Left cardiac atrium (tissue), 4 donors: ENCODE measurements around the gene EXOC1L. TPM values are rescaled to one million over a fixed set of nuclear protein-coding genes. Genes with fewer than 3 reads are reported as not detected.
A peak's percentile ranks its signal among the peaks of the same experiment; 100 is the strongest.

ENCODE experiments used
- ATAC-seq, 2 donors: fragments of 200-7000 bp; cut with Tn5 transposase; one replicate each; pipeline ENCODE4 v1.9.1; 2020; ENCODE audit warnings: mild to moderate bottlenecking in 2 of 2, moderate library complexity in 2 of 2
- DNase-seq: peaks from one replicate; pipeline ENCODE4 v3.0.0-alpha.2; 2020
- intact Hi-C, 2 donors: fragments of 100-400 bp; cut with DNase I; formaldehyde crosslinking; loops; one replicate each; pipeline versions ENCODE4 v1.14.1 to v1.15.1; 2022 to 2023
- long read RNA-seq: library from polyadenylated mRNA; unstranded; transcript quantifications from one replicate; pipeline ENCODE4 v2.0.0, GENCODE V29; 2021
- total RNA-seq, 2 donors: library from RNA; stranded (reverse); fragmentation: NEBNext Ultra II Directional; extraction: Animal tissue kit (Norgen Biotek cat#: 25700); gene quantifications; one replicate each; pipeline ENCODE4 v1.2.1, GENCODE V29; 2021
- donor health status: DM: no; HTN: yes; CAD: no.
- donor health status: DM: no; HTN: yes; CAD: no; lungs with severe emphysema.
- donor health status: DM: yes; HTN: yes; CAD: no.
- donor health status: Dilated cardiomyopathy.

The EXOC1L gene, protein sequence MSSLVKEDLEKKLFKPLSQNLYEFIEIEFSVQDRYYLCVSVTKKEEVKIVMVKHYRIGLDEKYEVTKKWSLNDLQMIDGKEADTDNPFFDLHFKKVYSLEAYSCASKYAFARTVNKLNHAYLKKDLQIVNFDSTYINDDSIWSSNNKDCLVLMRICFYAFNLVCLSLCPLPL
- not detected for total RNA-seq
- long read RNA-seq: 0 reads

DNA sequence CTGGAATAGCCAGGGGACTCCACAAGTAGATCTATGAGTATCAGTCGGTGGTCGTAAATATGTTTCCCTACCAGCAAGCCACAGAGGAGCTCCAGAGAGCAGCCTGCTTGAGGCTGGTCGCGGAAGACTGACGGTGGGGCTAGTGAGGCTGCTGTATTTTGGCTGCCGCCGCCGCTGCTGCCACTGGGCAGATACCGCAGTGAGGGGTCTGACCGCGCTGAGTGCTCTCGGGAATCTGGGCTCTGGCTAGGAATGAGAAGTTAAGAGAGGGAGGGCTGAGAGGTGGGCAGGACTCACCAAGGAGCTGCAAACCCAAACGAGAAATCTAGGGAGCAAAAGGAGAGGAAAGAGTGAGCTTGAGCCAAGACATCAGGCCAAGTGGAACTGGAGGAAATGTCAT is at the start of gene EXOC1L:
Gene EXOC1L, plus strand, starts transcription at position 157 of the 400 bp plus-strand sequence. Its CDS starts 237 bp downstream, at position 394.
- DNase-seq: peak; percentile 32
- peak; percentile 65 to 72 for ATAC-seq
- intact Hi-C loops: no loop called here

DNA sequence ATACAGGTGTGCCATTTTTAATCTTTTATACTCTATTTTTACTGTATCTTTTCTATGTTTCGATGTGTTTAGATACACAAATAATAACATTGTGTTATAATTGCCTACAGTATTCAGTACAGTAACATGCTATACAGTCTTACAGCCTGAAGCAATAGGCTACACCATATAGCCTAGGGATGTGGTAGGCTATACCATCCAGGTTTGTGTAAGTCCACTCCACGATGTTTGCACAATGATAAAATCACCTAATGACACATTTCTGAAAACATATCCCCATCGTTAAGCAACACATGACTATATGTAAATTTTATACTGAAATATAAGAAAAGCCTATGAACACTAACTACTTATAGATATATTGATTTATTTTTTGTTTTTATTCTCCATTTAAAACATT is 48.9 kb upstream of the EXOC1L start:
- no peak for ATAC-seq
- intact Hi-C loops: no loop called here
- no peak for DNase-seq

DNA sequence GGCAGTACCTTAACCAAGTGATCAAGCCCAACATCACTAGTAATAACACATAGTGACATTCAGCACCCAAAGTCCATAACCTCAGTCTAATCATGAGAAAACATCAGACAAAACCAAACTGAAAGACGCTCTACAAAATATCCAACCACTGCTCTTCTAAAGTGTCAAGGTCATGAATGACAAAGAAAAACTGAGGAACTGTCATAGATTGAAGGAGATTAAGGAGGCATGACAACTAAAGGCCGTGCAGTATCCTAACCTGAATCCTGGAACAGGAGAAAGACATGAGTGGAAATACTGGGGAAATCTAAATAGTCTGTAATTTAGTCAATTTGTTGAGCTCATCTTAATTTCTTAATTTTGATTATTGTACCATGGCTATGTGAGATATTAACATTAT is 38.2 kb upstream of the EXOC1L start:
- DNase-seq (no peak), ATAC-seq (no peak)
- intact Hi-C loops: no loop called here

DNA sequence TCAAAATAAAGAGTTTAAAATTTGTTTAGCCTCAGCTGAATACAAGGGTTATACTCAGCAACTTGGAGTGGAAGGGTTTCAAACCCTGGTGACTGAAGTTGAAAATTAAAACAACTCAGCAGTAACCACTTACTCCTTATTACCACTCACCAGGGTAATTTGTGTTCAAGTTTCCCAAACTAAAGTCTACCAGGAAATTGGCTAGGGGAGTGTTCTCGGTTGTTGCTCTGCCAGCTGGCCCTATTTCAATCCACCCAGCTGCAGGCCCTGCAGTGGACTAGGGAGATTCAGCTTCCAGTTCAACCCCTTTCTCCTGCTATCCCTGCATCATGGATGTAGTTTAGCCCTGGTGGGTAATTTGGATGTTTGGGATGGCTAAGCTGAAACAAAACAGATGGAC is 37.8 kb upstream of the EXOC1L start:
- intact Hi-C loops: no loop called here
- DNase-seq: no peak

DNA sequence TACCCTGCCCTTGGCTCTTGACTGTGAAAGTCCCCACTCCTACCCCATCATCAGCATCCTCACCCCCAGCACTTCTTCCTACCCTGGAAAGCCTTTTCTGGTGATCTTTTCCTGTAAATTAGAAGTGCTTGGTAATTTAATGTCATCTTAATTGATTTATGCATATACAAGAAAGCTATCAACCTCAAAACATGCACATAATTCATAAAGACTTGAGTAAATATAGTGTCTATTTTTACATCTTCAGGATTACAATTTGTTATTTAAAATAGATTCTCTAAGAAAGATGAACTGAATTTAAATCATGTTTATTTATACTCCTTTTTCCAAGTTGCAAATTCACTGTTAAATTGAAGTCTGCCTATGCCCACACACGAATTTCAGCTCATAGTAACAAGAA is 36.0 kb upstream of the EXOC1L start:
- DNase-seq: no peak
- intact Hi-C loops: no loop called here
- no peak for ATAC-seq

More for the DNA sequence above, 37.8 kb upstream of the EXOC1L start:
- no peak for ATAC-seq

DNA sequence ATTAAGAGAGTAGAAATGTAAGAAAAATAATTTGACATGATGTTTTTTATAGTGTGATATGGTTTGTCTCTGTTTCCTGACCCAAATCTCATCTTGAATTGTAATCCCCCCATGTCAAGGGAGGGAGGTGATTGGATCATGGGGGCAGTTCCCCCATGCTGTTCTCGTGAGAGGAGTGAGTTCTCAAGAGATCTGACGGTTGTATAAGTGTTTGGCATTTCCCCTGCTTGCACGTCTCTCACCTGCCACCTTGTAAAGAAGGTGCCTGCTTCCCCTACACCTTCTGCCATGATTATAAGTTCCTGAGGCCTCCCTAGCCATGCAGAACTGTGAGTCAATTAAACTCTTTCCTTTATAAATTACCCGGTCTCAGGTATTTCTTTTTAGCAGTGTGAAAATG is 34.8 kb upstream of the EXOC1L start:
- DNase-seq (no peak), ATAC-seq (no peak)
- intact Hi-C loops: no loop called here

DNA sequence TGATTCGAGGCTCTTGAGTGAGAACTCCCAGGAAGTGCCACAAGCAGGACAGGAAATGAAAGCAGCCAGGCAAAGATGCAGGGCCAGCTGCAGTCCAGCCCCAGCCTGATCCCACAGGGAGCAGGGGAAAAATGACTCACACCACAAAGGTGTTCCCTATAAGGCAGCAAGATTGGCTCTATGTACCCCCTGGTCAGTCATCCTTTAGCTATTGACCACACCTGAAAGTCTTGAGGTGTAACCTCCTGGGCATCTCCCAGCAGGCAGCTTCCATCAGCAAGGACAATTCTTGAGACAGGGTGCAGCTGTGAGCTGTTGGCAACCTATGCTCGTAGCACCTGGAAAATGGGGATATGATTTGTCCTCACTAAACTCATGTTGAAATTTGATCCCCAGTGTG is 27.9 kb upstream of the EXOC1L start:
- ATAC-seq (no peak), DNase-seq (no peak)
- intact Hi-C loops: no loop called here

DNA sequence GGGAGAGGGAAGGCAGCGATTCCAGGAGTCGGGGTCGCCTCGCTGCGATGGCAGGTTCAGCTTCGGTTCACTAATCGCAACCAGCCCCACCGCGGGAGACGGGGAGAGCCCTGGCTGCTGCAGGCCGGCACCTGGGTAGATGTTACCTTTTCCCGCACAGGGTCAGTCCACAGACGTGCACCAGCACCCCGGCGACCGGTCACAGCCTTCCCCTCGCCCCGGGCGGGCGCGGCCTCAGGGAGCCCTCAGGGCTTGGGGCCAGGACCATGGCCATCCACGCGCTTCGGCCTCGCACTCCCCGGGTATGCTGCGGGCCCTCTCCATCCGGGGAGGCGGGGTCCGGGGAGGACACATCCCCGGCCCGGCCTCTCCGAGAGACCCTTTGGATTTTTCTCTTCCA is 26.1 kb upstream of the EXOC1L start:
- DNase-seq (no peak), ATAC-seq (no peak)
- intact Hi-C loops: no loop called here

DNA sequence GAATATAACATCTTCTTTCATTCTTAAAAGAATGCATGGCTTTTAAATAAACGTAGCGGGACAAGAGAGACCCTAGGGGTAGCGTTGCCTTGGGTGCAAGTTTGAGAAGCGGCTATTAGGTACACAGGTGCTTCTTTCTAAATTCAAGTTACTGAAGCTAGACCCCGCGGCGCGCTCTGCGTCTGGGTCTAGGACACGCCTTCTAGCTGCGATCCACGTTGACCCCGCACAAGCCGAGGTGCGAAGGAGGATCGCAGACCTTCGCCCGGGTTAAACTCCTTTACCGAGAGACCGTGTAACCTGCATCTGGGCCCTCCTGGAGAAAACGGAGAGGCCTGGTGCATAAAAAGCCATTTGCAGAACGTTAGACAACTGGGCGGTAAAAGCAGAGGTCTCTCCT is 25.5 kb upstream of the EXOC1L start:
- ATAC-seq (no peak), DNase-seq (no peak)
- intact Hi-C loops: no loop called here

DNA sequence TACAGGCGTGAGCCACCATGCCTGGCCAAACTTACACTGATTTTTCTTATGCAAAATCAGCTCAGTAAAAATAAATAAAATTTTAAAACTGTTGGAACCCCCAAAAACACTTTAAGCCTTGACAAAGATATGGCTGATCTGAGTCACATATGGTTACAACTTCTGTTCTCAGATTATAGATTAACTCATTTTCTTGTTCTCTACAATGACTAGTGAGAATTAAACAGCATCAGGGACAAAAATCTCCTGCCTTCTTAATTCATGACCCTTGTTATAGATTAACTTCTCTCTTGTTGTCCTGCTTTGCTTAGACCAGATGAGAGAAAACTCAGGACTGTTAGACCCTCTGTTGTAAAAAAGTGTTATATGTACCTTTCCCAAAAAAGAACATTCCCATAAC is 24.2 kb upstream of the EXOC1L start:
- DNase-seq (no peak), ATAC-seq (no peak)
- intact Hi-C loops: no loop called here

DNA sequence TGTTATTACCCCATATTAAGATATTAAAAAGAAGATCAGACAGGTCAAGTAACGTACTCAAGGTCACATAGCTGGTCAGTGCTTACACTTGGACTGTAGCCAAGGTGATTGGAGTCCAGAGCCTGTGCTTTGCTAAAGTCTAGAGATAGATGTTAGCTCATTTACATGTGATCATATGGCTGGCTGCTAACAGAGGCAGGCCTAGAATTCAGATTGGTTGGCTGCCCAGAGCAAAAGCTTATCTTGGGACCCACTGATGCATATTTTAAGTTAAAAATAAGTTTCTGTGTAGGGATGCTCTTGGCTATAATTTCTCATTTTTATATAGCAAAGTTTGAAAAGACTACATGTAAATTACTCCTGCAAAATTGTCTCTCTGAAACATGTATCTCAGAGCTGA is 18.1 kb upstream of the EXOC1L start:
- ATAC-seq: no peak
- DNase-seq: no peak
- intact Hi-C loops: no loop called here

DNA sequence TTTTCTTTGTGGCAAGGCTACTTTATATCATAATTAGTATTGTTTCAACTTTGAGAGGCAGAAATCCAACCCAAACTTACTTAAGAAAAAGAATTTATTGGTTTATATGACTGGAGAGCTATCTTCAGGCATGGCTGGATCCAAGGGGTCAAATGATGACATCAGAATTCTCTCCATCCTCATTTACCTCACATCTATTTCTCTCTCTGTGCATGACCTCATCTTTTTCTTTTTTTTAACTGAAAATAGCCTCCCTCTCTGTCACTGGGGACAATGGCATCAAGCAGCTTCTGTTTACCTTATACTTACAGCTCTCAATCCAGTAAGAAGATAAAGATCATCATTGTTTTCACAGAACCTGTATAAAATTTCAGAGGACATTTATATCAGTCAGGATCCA is 12.0 kb upstream of the EXOC1L start:
- no peak for ATAC-seq
- DNase-seq: no peak
- intact Hi-C loops: no loop called here

DNA sequence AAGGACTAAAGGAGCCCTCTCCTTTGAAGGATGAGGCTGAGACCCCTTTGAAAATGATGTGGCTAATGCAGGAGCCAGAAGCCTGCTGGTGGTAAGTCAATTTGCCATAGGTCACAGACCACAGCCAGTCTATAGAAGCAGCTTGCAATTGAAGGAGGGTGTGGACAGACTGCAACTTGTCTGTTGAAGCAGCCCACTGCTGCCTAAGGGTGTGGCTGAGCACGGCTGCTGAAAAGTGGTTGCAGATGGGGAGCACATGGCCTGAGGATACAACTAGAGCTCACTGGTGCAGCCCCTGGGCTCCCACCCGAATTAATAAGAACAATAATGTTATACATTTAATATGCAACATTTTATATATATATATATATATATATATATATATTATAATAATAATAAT is 11.4 kb upstream of the EXOC1L start:
- ATAC-seq (no peak), DNase-seq (no peak)
- intact Hi-C loops: no loop called here

DNA sequence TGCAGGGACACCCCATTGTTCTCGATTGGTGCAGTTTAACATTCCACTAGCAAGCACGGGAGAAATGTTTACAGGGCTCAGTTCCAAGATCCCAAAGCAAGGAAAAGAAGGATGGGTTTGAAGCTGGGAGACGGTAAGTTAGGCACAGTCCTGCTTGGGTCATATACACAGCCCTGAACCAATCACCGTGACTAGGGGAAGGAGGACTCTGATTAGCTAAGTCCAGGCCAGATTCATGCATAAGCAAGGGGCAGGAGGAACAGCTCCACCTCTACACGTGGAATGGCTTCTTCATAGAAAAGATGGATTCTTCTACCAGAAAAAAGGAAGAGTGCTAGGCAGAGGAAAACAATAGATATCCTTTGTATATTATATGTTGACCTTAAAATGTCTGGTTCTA is 11.0 kb upstream of the EXOC1L start:
- ATAC-seq: no peak
- intact Hi-C loops: no loop called here

DNA sequence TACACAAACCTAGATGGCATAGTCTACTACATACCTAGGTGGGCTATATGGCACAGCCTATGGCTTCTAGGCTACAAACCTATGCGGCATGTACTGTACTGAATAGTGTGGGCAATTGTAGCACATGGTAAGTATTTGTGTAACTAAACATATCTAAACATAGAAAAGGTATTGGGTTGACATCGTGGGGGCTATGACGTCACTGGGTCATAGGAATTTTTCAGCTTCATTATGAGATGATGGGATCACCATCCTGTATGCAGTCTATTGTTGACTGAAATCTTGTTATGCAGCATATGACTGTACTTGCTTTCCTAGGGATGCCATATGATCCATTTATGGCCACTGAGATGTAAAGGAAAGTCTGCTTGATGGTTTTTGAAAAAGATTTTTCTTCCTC is 1.9 kb upstream of the EXOC1L start:
- intact Hi-C loops: no loop called here
- ATAC-seq (no peak), DNase-seq (no peak)

More for the DNA sequence above, 11.0 kb upstream of the EXOC1L start:
- no peak for DNase-seq

DNA sequence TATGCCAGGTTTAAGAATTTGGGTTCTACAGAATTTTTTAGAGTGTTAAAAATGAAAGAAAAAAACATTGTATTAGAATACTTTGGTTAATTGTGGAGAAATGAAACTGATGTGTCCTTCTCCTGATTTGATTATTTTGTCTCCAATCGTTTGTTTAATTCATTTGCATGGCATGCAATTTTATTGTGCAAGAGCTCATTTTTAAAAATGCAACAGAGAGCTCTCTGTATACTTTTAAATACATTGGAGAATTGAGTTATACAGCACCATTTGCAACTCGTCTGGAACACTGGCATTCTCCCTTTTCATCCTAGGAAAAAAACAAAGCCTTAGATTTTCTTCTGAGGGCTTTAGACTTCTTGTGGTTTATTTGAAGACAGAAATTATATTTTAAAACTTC is 689 bp downstream of the EXOC1L start:
- no peak for DNase-seq
- intact Hi-C loops: no loop called here
- ATAC-seq: no peak

DNA sequence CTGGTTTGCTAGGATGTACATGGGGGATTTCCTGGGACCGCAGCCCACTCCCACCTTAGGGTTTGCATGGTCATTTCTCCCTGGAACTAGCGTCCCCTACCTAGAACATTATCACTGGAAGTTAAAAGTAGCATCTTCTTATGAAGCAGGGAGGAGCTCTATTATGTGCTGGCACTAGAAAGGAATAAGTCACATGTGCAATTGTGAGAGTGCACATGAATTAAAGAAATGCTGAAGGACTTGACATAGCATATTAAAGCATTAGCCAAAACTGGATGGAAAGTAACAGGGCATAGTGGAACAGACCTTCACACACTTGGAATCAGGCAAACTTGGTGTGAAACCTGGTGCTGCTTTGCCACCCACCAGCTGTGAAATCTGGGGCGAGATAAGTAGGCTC is 2.7 kb downstream of the EXOC1L start:
- intact Hi-C loops: no loop called here
- DNase-seq (no peak), ATAC-seq (no peak)

DNA sequence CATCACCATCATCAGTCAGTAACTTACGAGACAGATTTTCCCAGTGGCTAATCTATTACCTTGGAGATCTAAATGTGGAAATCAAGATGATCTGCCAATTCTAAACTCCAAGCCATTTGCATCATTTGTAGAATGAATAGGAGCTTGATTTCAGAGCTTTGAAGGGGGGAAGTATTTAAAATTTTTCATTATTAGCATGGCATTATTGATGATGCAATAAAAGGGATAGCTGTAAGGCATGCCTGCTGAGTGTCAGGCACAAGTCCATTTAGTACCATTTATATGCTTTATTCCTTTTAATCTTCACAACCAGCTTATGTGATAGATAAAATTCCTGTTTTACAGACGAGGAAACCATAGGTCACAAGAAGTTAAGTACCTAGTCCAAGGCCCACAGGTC is 5.3 kb downstream of the EXOC1L start:
- ATAC-seq (no peak), DNase-seq (no peak)
- intact Hi-C loops: no loop called here

DNA sequence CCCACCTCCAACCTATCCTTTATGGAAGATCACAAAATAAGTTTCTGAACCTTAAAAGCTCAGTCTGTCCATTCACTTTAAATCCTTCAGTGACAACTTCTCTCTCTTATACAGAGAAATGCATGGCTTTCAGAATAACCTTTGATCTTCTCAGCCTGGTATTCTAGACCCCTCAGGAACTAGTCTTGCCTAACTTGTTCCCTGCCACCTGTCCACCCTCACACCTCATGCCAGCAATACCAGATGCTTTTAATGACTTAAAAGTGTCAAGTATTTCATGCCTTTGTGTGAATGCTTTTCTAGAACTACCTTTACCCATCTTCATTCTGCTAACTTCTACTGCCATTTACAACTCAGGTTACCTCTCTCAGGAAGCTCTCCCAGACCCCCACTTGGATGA is 7.4 kb downstream of the EXOC1L start:
- intact Hi-C loops: no loop called here
- ATAC-seq (no peak), DNase-seq (no peak)

DNA sequence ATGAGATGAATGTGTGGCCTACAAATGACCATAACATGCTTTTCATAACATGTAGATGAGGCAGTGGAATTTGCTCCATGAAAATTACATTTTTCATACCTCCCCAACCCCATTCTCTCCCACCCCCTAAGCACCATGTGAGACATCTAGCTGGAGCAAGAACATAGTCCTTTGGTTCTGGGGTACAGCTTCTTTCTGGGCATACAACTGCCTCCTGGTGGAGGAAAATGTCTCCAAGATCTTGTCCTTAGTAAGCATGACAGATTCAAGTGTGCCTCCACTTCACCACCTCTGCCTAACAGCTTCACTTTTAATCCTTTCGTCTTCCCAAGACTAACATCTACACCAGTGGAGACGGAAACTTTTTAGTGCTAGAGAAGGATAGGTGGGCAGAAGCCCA is 8.0 kb downstream of the EXOC1L start:
- intact Hi-C loops: no loop called here
- DNase-seq (no peak), ATAC-seq (no peak)

DNA sequence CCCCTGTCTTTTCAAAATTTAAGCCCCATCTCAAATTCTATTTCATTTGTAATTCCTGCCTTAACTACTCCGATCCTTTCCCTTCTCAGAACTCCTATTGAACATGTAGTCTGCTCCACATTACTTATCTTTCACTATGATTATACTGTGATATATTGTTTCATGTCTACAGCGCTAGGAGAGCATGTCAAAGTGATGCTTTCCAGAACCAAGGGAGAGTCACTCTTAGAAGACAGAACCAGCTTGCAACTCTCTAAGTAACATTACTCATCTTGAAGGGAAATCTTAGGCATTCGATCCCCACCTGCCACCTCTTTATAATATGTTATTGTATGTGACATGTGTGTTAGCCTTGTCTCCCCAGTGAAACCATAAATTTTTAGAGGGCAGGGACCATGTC is 10.5 kb downstream of the EXOC1L start:
- DNase-seq: no peak
- intact Hi-C loops: no loop called here

DNA sequence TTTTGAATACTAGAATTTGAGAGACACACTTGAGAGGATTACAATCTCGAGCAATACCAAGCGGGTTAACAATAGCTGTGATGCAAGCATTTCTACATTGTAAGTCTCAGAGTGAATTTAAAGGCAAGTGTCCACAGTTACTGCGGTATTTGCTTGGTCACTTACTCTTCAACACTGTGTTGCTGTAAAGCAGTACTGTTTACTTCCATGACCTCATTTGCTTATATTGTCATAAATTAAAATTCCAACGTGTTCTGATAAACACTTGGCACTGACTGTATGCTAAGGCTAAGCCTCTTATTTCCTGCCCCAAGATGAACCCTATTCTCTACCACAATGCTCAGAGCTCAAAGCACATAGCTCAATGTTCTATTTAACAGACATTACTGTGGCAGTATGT is 11.1 kb downstream of the EXOC1L start:
- intact Hi-C loops: no loop called here
- DNase-seq: no peak
- no peak for ATAC-seq

More for the DNA sequence above, 10.5 kb downstream of the EXOC1L start:
- ATAC-seq: no peak
